T-helper 1 cell (primary cell): ENCODE data around the gene SNAI3.

Experiments used
- DNase-seq, 5 donors: peaks; one replicate each; pipeline ENCODE4 v3.0.0-alpha.2; 2012 to 2020

SNAI3 gene

GRCh38 chr16:88649195-88649923 is 36.9 kb downstream of the SNAI3 start:
- no peak for DNase-seq

- no peak for DNase-seq
Measured at GRCh38 chr16:88647178-88648070, 38.9 kb downstream of the SNAI3 start.

GRCh38 chr16:88646345-88647034 is 39.8 kb downstream of the SNAI3 start:
- no peak for DNase-seq

GRCh38 chr16:88645941-88646340 is 40.4 kb downstream of the SNAI3 start:
- DNase-seq, result no peak

GRCh38 chr16:88645455-88645854 is 40.9 kb downstream of the SNAI3 start:
- DNase-seq, result no peak

GRCh38 chr16:88643644-88643932 is 42.7 kb downstream of the SNAI3 start:
- DNase-seq, result no peak

GRCh38 chr16:88642881-88643643 is 43.2 kb downstream of the SNAI3 start:
- DNase-seq, result no peak

GRCh38 chr16:88640498-88641247 is 45.6 kb downstream of the SNAI3 start:
- no peak for DNase-seq

GRCh38 chr16:88640039-88640495 is 46.2 kb downstream of the SNAI3 start:
- DNase-seq, result no peak

GRCh38 chr16:88639231-88640038 is 46.9 kb downstream of the SNAI3 start:
- no peak for DNase-seq

GRCh38 chr16:88638323-88639230 is 47.7 kb downstream of the SNAI3 start, which contains the start of gene IL17C:
Gene IL17C, plus strand, starts transcription at chr16:88638572. Its CDS starts 70 bp downstream, at chr16:88638642.
- peak in 1 of 5 donors; percentile 34 for DNase-seq

GRCh38 chr16:88636488-88637265 is 49.6 kb downstream of the SNAI3 start:
- DNase-seq, result no peak

GRCh38 chr16:88635671-88636319 is 50.5 kb downstream of the SNAI3 start:
- no peak for DNase-seq

- DNase-seq, result no peak
Measured at GRCh38 chr16:88634994-88635670, 51.2 kb downstream of the SNAI3 start.

GRCh38 chr16:88634141-88634993 is 51.9 kb downstream of the SNAI3 start:
- DNase-seq, result peak in 3 of 5 donors; percentile 26 to 67 (median 50)

GRCh38 chr16:88633684-88634140 is 52.6 kb downstream of the SNAI3 start:
- peak in 4 of 5 donors; percentile 20 to 55 (median 40) for DNase-seq

GRCh38 chr16:88632587-88632930 is 53.7 kb downstream of the SNAI3 start:
- DNase-seq, result no peak
